Measurements from ENCODE around the gene SLC17A7. TPM values are rescaled to one million over a fixed set of nuclear protein-coding genes. Genes with fewer than 3 reads are reported as not detected.

SLC17A7 gene
- total and polyA plus RNA-seq, 2 of the 8 experiments (the other 6 are each of a cell fraction or from before 2014, with no cell fraction given): 2.7 to 3.0 TPM

DNA sequence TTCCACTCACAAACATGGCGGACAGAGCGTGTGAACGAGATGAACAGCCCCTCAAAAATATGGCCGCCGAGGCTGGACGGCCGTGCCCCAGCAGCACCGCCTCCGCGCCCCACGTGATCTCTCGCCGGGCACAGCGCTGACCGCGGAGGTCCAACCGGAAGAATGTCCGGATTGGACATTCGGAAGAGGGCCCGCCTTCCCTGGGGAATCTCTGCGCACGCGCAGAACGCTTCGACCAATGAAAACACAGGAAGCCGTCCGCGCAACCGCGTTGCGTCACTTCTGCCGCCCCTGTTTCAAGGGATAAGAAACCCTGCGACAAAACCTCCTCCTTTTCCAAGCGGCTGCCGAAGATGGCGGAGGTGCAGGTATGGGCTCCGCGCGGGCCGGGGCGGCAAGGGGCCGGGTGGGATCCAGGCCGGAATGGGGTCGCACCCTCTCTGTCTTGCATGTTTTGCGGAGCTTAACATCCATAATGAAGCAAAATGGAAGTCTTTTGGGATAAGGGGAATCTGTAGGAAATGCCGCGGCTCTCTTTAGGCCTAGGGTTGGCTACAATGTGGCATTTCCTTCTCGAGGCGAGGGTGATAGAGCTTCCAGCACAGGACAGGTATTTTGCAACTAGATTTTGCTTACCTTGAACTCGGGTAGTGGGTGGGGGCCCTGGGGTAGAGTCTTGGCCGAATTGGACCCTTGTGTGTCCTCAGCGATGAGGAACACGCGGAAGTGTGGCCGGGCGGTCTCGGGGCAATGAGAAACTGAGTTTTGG lies 46.1 kb upstream of the SLC17A7 start, which contains the start of gene RPL13A (continued):
- no peak for TF ChIP-seq SIRT6 (IDR thresholded peaks at IDR 0.05; ENCODE audit: low read length)
- no peak for TF ChIP-seq KDM4A (IDR thresholded peaks at IDR 0.05; ENCODE audit: low read depth, low read length, severe bottlenecking)
- peak; percentile 67; the same call in 1 of the 2 replicates for TF ChIP-seq CHD2 (IDR thresholded peaks at IDR 0.05; ENCODE audit: low read length)
- no peak; the same call in 1 of the 2 replicates for TF ChIP-seq EGR1 (IDR thresholded peaks at IDR 0.05; ENCODE audit: borderline replicate concordance, low read depth, low read length)
- TF ChIP-seq EZH2 (IDR thresholded peaks at IDR 0.05; ENCODE audit: low read depth, low read length, severe bottlenecking): no peak
- peak; percentile 98 for TF ChIP-seq CEBPB (IDR thresholded peaks at IDR 0.05; ENCODE audit: low read depth, low read length)
- TF ChIP-seq GABPA (IDR thresholded peaks at IDR 0.05; ENCODE audit: borderline replicate concordance, insufficient read depth, low read length): no peak
- no peak for TF ChIP-seq ZNF274 (IDR thresholded peaks at IDR 0.05; ENCODE audit: borderline replicate concordance, extremely low read depth, low read length)
- peak; percentile 10; the same call in 1 of the 2 replicates for TF ChIP-seq TEAD4 (IDR thresholded peaks at IDR 0.05; ENCODE audit: low read depth, low read length)
- TF ChIP-seq SP4 (IDR thresholded peaks at IDR 0.05; ENCODE audit: low read length): peak; percentile 73
- peak; percentile 98 to 99 for TF ChIP-seq POLR2A (IDR thresholded peaks at IDR 0.05; ENCODE audit: control extremely low read depth in 1 of 2, low read depth in 2 of 2, low read length in 2 of 2)
- TF ChIP-seq HDAC2 (IDR thresholded peaks at IDR 0.05; ENCODE audit: borderline replicate concordance in 1 of 2, low read depth in 2 of 2, low read length in 2 of 2): no peak
- TF ChIP-seq, protein P1, sequence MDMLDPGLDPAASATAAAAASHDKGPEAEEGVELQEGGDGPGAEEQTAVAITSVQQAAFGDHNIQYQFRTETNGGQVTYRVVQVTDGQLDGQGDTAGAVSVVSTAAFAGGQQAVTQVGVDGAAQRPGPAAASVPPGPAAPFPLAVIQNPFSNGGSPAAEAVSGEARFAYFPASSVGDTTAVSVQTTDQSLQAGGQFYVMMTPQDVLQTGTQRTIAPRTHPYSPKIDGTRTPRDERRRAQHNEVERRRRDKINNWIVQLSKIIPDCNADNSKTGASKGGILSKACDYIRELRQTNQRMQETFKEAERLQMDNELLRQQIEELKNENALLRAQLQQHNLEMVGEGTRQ (IDR thresholded peaks at IDR 0.05; ENCODE audit: low read length): peak; percentile 97
- peak; percentile 48; the same call in 1 of the 2 replicates for TF ChIP-seq SP2 (IDR thresholded peaks at IDR 0.05; ENCODE audit: low read length)
- TF ChIP-seq RXRA (IDR thresholded peaks at IDR 0.05; ENCODE audit: insufficient read depth, low read depth, low read length): no peak
- TF ChIP-seq, protein P2, sequence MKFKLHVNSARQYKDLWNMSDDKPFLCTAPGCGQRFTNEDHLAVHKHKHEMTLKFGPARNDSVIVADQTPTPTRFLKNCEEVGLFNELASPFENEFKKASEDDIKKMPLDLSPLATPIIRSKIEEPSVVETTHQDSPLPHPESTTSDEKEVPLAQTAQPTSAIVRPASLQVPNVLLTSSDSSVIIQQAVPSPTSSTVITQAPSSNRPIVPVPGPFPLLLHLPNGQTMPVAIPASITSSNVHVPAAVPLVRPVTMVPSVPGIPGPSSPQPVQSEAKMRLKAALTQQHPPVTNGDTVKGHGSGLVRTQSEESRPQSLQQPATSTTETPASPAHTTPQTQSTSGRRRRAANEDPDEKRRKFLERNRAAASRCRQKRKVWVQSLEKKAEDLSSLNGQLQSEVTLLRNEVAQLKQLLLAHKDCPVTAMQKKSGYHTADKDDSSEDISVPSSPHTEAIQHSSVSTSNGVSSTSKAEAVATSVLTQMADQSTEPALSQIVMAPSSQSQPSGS (IDR thresholded peaks at IDR 0.05; ENCODE audit: low read length): peak; percentile 93
- TF ChIP-seq BACH1 (IDR thresholded peaks at IDR 0.05; ENCODE audit: low read length): no peak
- no peak for TF ChIP-seq KDM1A (IDR thresholded peaks at IDR 0.05; ENCODE audit: borderline replicate concordance, low read length)
- TF ChIP-seq SP1 (IDR thresholded peaks at IDR 0.05; ENCODE audit: low read depth, low read length): peak; percentile 95
- TF ChIP-seq POU5F1 (IDR thresholded peaks at IDR 0.05; ENCODE audit: low read depth, low read length): no peak
